ENCODE data around the gene CD3D.

Gene CD3D

GRCh38 chr11:118304568-118305248, 37.8 kb downstream of the CD3D start, which contains the start of gene CD3E:
TSS of gene CD3E (plus strand) at chr11:118304730. CDS start at chr11:118304953, 223 bp downstream.
- H3K4me3 ChIP-seq (ENCODE audit: low read length): no peak within 1 kb of the TSS
- no peaks in the 10 kb centered on the region for H3K36me3 ChIP-seq (ENCODE audit: control insufficient read depth, insufficient read depth, low read length)
- WGBS (ENCODE audit: insufficient coverage, insufficient read length): no CpG with 5 or more reads among the region's 8 CpGs
- no peaks in the 10 kb centered on the region for H3K27me3 ChIP-seq (ENCODE audit: control insufficient read depth, insufficient read depth, low read length)
- DNase-seq (ENCODE audit: low read depth, low spot score): no peak
- no peaks in the 10 kb centered on the region for H3K9me3 ChIP-seq (ENCODE audit: control insufficient read depth, insufficient read depth, low read length)
- H3K4me1 ChIP-seq (ENCODE audit: control insufficient read depth, insufficient read depth, low read length): no peaks in the 10 kb centered on the region
- no peak within 1 kb of the TSS for H3K27ac ChIP-seq (ENCODE audit: low read length)

GRCh38 chr11:118304227-118304567, 38.3 kb downstream of the CD3D start:
- Histone ChIP-seq H3K27me3 (ENCODE audit: control insufficient read depth, insufficient read depth, low read length) (no peaks in the 10 kb centered on the region), H3K9me3 (ENCODE audit: control insufficient read depth, insufficient read depth, low read length) (no peaks in the 10 kb centered on the region), H3K4me3 (ENCODE audit: low read length) (no peak overlapping the region), H3K27ac (ENCODE audit: low read length) (no peak overlapping the region), H3K4me1 (ENCODE audit: control insufficient read depth, insufficient read depth, low read length) (no peaks in the 10 kb centered on the region), H3K36me3 (ENCODE audit: control insufficient read depth, insufficient read depth, low read length) (no peaks in the 10 kb centered on the region)
- no CpG with 5 or more reads among the region's 1 CpG for WGBS (ENCODE audit: insufficient coverage, insufficient read length)
- DNase-seq (ENCODE audit: low read depth, low spot score): no peak

- no peaks in the 10 kb centered on the region for H3K4me1 ChIP-seq (ENCODE audit: control insufficient read depth, insufficient read depth, low read length)
- no peaks in the 10 kb centered on the region for H3K27me3 ChIP-seq (ENCODE audit: control insufficient read depth, insufficient read depth, low read length)
- no peak for DNase-seq (ENCODE audit: low read depth, low spot score)
- no CpG with 5 or more reads among the region's 8 CpGs for WGBS (ENCODE audit: insufficient coverage, insufficient read length)
- no peaks in the 10 kb centered on the region for H3K9me3 ChIP-seq (ENCODE audit: control insufficient read depth, insufficient read depth, low read length)
- H3K27ac ChIP-seq (ENCODE audit: low read length): no peak overlapping the region
- H3K36me3 ChIP-seq (ENCODE audit: control insufficient read depth, insufficient read depth, low read length): no peaks in the 10 kb centered on the region
- H3K4me3 ChIP-seq (ENCODE audit: low read length): no peak overlapping the region
Observed at GRCh38 chr11:118301600-118302195, 40.8 kb downstream of the CD3D start.

GRCh38 chr11:118295815-118296454, 46.6 kb downstream of the CD3D start:
- no peak for DNase-seq (ENCODE audit: low read depth, low spot score)
- no peak overlapping the region for H3K4me3 ChIP-seq (ENCODE audit: low read length)
- H3K9me3 ChIP-seq (ENCODE audit: control insufficient read depth, insufficient read depth, low read length): no peaks in the 10 kb centered on the region
- H3K4me1 ChIP-seq (ENCODE audit: control insufficient read depth, insufficient read depth, low read length): no peaks in the 10 kb centered on the region
- H3K27me3 ChIP-seq (ENCODE audit: control insufficient read depth, insufficient read depth, low read length): no peaks in the 10 kb centered on the region
- WGBS (ENCODE audit: insufficient coverage, insufficient read length): no CpG with 5 or more reads among the region's 3 CpGs
- no peak overlapping the region for H3K27ac ChIP-seq (ENCODE audit: low read length)
- no peaks in the 10 kb centered on the region for H3K36me3 ChIP-seq (ENCODE audit: control insufficient read depth, insufficient read depth, low read length)

GRCh38 chr11:118295199-118295598, 47.3 kb downstream of the CD3D start:
- WGBS (ENCODE audit: insufficient coverage, insufficient read length): no CpG with 5 or more reads among the region's 5 CpGs
- Histone ChIP-seq H3K27me3 (ENCODE audit: control insufficient read depth, insufficient read depth, low read length) (no peaks in the 10 kb centered on the region), H3K27ac (ENCODE audit: low read length) (no peak overlapping the region), H3K4me1 (ENCODE audit: control insufficient read depth, insufficient read depth, low read length) (no peaks in the 10 kb centered on the region), H3K9me3 (ENCODE audit: control insufficient read depth, insufficient read depth, low read length) (no peaks in the 10 kb centered on the region), H3K4me3 (ENCODE audit: low read length) (no peak overlapping the region), H3K36me3 (ENCODE audit: control insufficient read depth, insufficient read depth, low read length) (no peaks in the 10 kb centered on the region)
- no peak for DNase-seq (ENCODE audit: low read depth, low spot score)

- Histone ChIP-seq H3K4me3 (ENCODE audit: low read length) (no peak overlapping the region), H3K36me3 (ENCODE audit: control insufficient read depth, insufficient read depth, low read length) (no peaks in the 10 kb centered on the region), H3K27me3 (ENCODE audit: control insufficient read depth, insufficient read depth, low read length) (no peaks in the 10 kb centered on the region), H3K9me3 (ENCODE audit: control insufficient read depth, insufficient read depth, low read length) (no peaks in the 10 kb centered on the region), H3K27ac (ENCODE audit: low read length) (no peak overlapping the region), H3K4me1 (ENCODE audit: control insufficient read depth, insufficient read depth, low read length) (no peaks in the 10 kb centered on the region)
- no peak for DNase-seq (ENCODE audit: low read depth, low spot score)
- no CpG with 5 or more reads among the region's 2 CpGs for WGBS (ENCODE audit: insufficient coverage, insufficient read length)
Observed at GRCh38 chr11:118294053-118294452, 48.5 kb downstream of the CD3D start.

- Histone ChIP-seq H3K9me3 (ENCODE audit: control insufficient read depth, insufficient read depth, low read length) (no peaks in the 10 kb centered on the region), H3K27ac (ENCODE audit: low read length) (no peak overlapping the region), H3K4me1 (ENCODE audit: control insufficient read depth, insufficient read depth, low read length) (no peaks in the 10 kb centered on the region), H3K36me3 (ENCODE audit: control insufficient read depth, insufficient read depth, low read length) (no peaks in the 10 kb centered on the region), H3K4me3 (ENCODE audit: low read length) (no peak overlapping the region), H3K27me3 (ENCODE audit: control insufficient read depth, insufficient read depth, low read length) (no peaks in the 10 kb centered on the region)
- 100% methylated on average over 1 of the region's 9 CpGs for WGBS (ENCODE audit: insufficient coverage, insufficient read length)
- no peak for DNase-seq (ENCODE audit: low read depth, low spot score)
Observed at GRCh38 chr11:118291477-118292135, 50.9 kb downstream of the CD3D start.

- no peak overlapping the region for H3K4me3 ChIP-seq (ENCODE audit: low read length)
- no CpG with 5 or more reads among the region's 9 CpGs for WGBS (ENCODE audit: insufficient coverage, insufficient read length)
- peak; percentile 27 for DNase-seq (ENCODE audit: low read depth, low spot score)
- H3K9me3 ChIP-seq (ENCODE audit: control insufficient read depth, insufficient read depth, low read length): no peaks in the 10 kb centered on the region
- H3K4me1 ChIP-seq (ENCODE audit: control insufficient read depth, insufficient read depth, low read length): no peaks in the 10 kb centered on the region
- H3K36me3 ChIP-seq (ENCODE audit: control insufficient read depth, insufficient read depth, low read length): no peaks in the 10 kb centered on the region
- H3K27me3 ChIP-seq (ENCODE audit: control insufficient read depth, insufficient read depth, low read length): no peaks in the 10 kb centered on the region
- H3K27ac ChIP-seq (ENCODE audit: low read length): no peak overlapping the region
Observed at GRCh38 chr11:118290923-118291322, 51.6 kb downstream of the CD3D start.

- Histone ChIP-seq H3K4me3 (ENCODE audit: low read length) (no peak overlapping the region), H3K36me3 (ENCODE audit: control insufficient read depth, insufficient read depth, low read length) (no peaks in the 10 kb centered on the region), H3K9me3 (ENCODE audit: control insufficient read depth, insufficient read depth, low read length) (no peaks in the 10 kb centered on the region), H3K4me1 (ENCODE audit: control insufficient read depth, insufficient read depth, low read length) (no peaks in the 10 kb centered on the region), H3K27ac (ENCODE audit: low read length) (no peak overlapping the region), H3K27me3 (ENCODE audit: control insufficient read depth, insufficient read depth, low read length) (no peaks in the 10 kb centered on the region)
- no peak for DNase-seq (ENCODE audit: low read depth, low spot score)
Observed at GRCh38 chr11:118289401-118289800, 53.1 kb downstream of the CD3D start.
